Measurements from ENCODE around the gene OLFML2B. TPM values are rescaled to one million over a fixed set of nuclear protein-coding genes. Genes with fewer than 3 reads are reported as not detected.

OLFML2B gene
- total RNA-seq, 2 donors from 2014 or later = 0.75 to 1.00 TPM

- peaks cover 5% of the 10 kb centered on the region for H3K9me3 Mint-ChIP-seq
- Histone ChIP-seq H3K9ac (ENCODE audit: extremely low read depth, low read length, poor library complexity, severe bottlenecking) (no peak overlapping the region), H3K4me1 (ENCODE audit: control insufficient read depth, insufficient read depth, low read length) (no peaks in the 10 kb centered on the region), H3K27me3 (ENCODE audit: control insufficient read depth, insufficient read depth, low read length, poor library complexity, severe bottlenecking) (peaks cover 45% of the 10 kb centered on the region), H3K4me3 (ENCODE audit: low read length) (no peak overlapping the region), H3K27ac (ENCODE audit: low read depth, low read length) (no peak overlapping the region), H3K9me3 (ENCODE audit: control insufficient read depth, low read length) (no peaks in the 10 kb centered on the region), H3K36me3 (ENCODE audit: control insufficient read depth, insufficient read depth, low read length) (no peaks in the 10 kb centered on the region)
- H3K4me3 Mint-ChIP-seq = no peak overlapping the region
- TF ChIP-seq CTCF (conservative IDR thresholded peaks at IDR 0.05) = no peak
- H3K27ac Mint-ChIP-seq = no peak overlapping the region
- H3K36me3 Mint-ChIP-seq (ENCODE audit: low read depth) = no peaks in the 10 kb centered on the region
- peaks cover 65% of the 10 kb centered on the region for H3K27me3 Mint-ChIP-seq (ENCODE audit: insufficient read depth)
- H3K4me1 Mint-ChIP-seq = peaks cover 5% of the 10 kb centered on the region
- no peak for DNase-seq
- 87 to 97% methylated on average over 6 of the region's 6 CpGs for WGBS, 2 experiments (ENCODE audit: insufficient coverage in 1 of 2, insufficient read length in 1 of 2)
Observed at GRCh38 chr1:162028726-162029125, 5.1 kb upstream of the OLFML2B start.

GRCh38 chr1:162026881-162027280, 3.2 kb upstream of the OLFML2B start:
- no peak overlapping the region for H3K27ac ChIP-seq (ENCODE audit: low read depth, low read length)
- no peak for DNase-seq
- H3K9ac ChIP-seq (ENCODE audit: extremely low read depth, low read length, poor library complexity, severe bottlenecking) = no peak overlapping the region
- Mint-ChIP-seq H3K9me3 (peaks cover 5% of the 10 kb centered on the region), H3K4me3 (no peak overlapping the region), H3K4me1 (peaks cover 6% of the 10 kb centered on the region), H3K27me3 (ENCODE audit: insufficient read depth) (peaks cover 71% of the 10 kb centered on the region), H3K27ac (no peak overlapping the region), H3K36me3 (ENCODE audit: low read depth) (no peaks in the 10 kb centered on the region)
- no peaks in the 10 kb centered on the region for H3K4me1 ChIP-seq (ENCODE audit: control insufficient read depth, insufficient read depth, low read length)
- 88 to 96% methylated on average over 1 to 2 of the region's 2 CpGs for WGBS, 2 experiments (ENCODE audit: insufficient coverage in 1 of 2, insufficient read length in 1 of 2)
- H3K9me3 ChIP-seq (ENCODE audit: control insufficient read depth, low read length) = no peaks in the 10 kb centered on the region
- no peaks in the 10 kb centered on the region for H3K36me3 ChIP-seq (ENCODE audit: control insufficient read depth, insufficient read depth, low read length)
- no peak overlapping the region for H3K4me3 ChIP-seq (ENCODE audit: low read length)
- peaks cover 49% of the 10 kb centered on the region for H3K27me3 ChIP-seq (ENCODE audit: control insufficient read depth, insufficient read depth, low read length, poor library complexity, severe bottlenecking)
- no peak for TF ChIP-seq CTCF (conservative IDR thresholded peaks at IDR 0.05)

- no peaks in the 10 kb centered on the region for H3K36me3 ChIP-seq (ENCODE audit: control insufficient read depth, insufficient read depth, low read length)
- H3K9ac ChIP-seq (ENCODE audit: extremely low read depth, low read length, poor library complexity, severe bottlenecking) = no peak overlapping the region
- TF ChIP-seq CTCF (conservative IDR thresholded peaks at IDR 0.05) = no peak
- Mint-ChIP-seq H3K36me3 (ENCODE audit: low read depth) (no peaks in the 10 kb centered on the region), H3K4me3 (no peak overlapping the region), H3K4me1 (peaks cover 12% of the 10 kb centered on the region), H3K27ac (no peak overlapping the region), H3K9me3 (peaks cover 5% of the 10 kb centered on the region), H3K27me3 (ENCODE audit: insufficient read depth) (peaks cover 65% of the 10 kb centered on the region)
- WGBS, 2 experiments (ENCODE audit: insufficient coverage in 1 of 2, insufficient read length in 1 of 2) = 89 to 92% methylated on average over 2 of the region's 2 CpGs
- no peak overlapping the region for H3K27ac ChIP-seq (ENCODE audit: low read depth, low read length)
- H3K4me1 ChIP-seq (ENCODE audit: control insufficient read depth, insufficient read depth, low read length) = no peaks in the 10 kb centered on the region
- H3K27me3 ChIP-seq (ENCODE audit: control insufficient read depth, insufficient read depth, low read length, poor library complexity, severe bottlenecking) = peaks cover 49% of the 10 kb centered on the region
- no peak overlapping the region for H3K4me3 ChIP-seq (ENCODE audit: low read length)
- DNase-seq = no peak
- no peaks in the 10 kb centered on the region for H3K9me3 ChIP-seq (ENCODE audit: control insufficient read depth, low read length)
Observed at GRCh38 chr1:162025541-162025940, 1.9 kb upstream of the OLFML2B start.
